Measurements from ENCODE around the gene SERTAD2.

DNA sequence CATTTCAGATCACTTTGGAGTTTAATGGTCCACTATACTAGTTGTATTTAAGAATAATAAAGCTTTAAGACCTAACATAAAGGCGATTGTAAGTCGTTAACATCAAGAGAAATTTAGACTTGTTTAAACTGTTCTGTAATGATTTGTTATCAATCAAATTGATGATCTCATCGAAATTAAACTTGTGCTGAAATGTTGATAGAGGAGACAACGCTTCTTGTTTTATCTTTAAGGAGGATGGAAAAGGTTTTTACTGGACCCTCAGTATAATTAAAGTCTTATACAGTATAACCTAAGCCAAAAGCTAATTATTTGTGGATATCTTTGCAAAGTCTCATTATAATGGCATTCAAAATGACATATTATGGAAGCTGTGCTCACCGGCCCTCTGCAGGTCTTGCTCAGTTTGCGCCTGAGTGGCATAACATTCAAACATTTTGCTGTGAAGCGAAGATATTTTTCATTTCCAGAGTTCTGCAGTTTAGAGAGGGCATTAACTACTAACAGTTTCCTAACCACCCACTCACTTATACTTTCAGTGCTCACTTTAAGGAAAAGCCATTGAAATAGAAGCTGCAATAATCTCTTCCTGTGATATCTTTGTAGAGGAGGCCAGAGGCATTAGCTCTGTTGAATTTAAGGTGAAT lies 1.4 kb upstream of the SERTAD2 start:
- no peak for TF ChIP-seq CTCF (IDR thresholded peaks at IDR 0.05)
- no peak for TF ChIP-seq EP300 (IDR thresholded peaks at IDR 0.05)
- no peak for TF ChIP-seq POLR2A (IDR thresholded peaks at IDR 0.05)
